ENCODE measurements around the gene ARID5A. TPM values are rescaled to one million over a fixed set of nuclear protein-coding genes. Genes with fewer than 3 reads are reported as not detected.

ARID5A gene
- total RNA-seq, 4 donors from 2014 or later = 40.0 to 98.5 (median 53.9) TPM

- H3K9me3 ChIP-seq = no peaks in the 10 kb centered on the region
Measured at GRCh38 chr2:96526615-96527285, 9.8 kb upstream of the ARID5A start.

GRCh38 chr2:96527286-96528005, 9.1 kb upstream of the ARID5A start:
- peaks cover 6 to 61% (median 23%) of the 10 kb centered on the region in 3 donors for H3K4me1 ChIP-seq
- no peak for ATAC-seq
- no peak for TF ChIP-seq EP300 (IDR thresholded peaks at IDR 0.05)
- TF ChIP-seq POLR2AphosphoS5 (IDR thresholded peaks at IDR 0.05) = peak; percentile 1
- peak in 3 of 4 experiments; percentile 5 to 68 (median 20) for TF ChIP-seq CTCF (IDR thresholded peaks at IDR 0.05)
- no peak for TF ChIP-seq POLR2A (IDR thresholded peaks at IDR 0.05)

More at GRCh38 chr2:96526615-96527285, 9.8 kb upstream of the ARID5A start:
- Histone ChIP-seq H3K4me1 (peaks cover 5 to 54% (median 18%) of the 10 kb centered on the region in 3 donors), H3K27ac (peak overlapping the region in 3 of 4 donors; percentile 95 to 100 (median 100)), H3K4me3 (peak overlapping the region; percentile 60 to 71), H3K36me3 (no peaks in the 10 kb centered on the region), H3K27me3 (no peaks in the 10 kb centered on the region)
- WGBS, 2 donors (ENCODE audit: low coverage in 1 of 2) = 71 to 92% methylated on average over 10 to 15 of the region's 29 CpGs
- no peak for ATAC-seq
- TF ChIP-seq CTCF (IDR thresholded peaks at IDR 0.05) = no peak
- TF ChIP-seq POLR2A (IDR thresholded peaks at IDR 0.05) = no peak
- TF ChIP-seq POLR2AphosphoS5 (IDR thresholded peaks at IDR 0.05) = no peak
- no peak for TF ChIP-seq EP300 (IDR thresholded peaks at IDR 0.05)

GRCh38 chr2:96528006-96528699, 8.4 kb upstream of the ARID5A start:
- Histone ChIP-seq H3K4me1 (peaks cover 10 to 68% (median 30%) of the 10 kb centered on the region in 3 donors), H3K9me3 (no peaks in the 10 kb centered on the region), H3K4me3 (peak overlapping the region; percentile 60 to 71), H3K27ac (peak overlapping the region; percentile 62 to 100 (median 98)), H3K27me3 (no peaks in the 10 kb centered on the region), H3K36me3 (no peaks in the 10 kb centered on the region)
- TF ChIP-seq CTCF (IDR thresholded peaks at IDR 0.05) (no peak), POLR2AphosphoS5 (IDR thresholded peaks at IDR 0.05) (peak; percentile 90)
- WGBS, 2 donors (ENCODE audit: low coverage in 1 of 2) = 0 to 4% methylated on average over 3 to 4 of the region's 14 CpGs
- ATAC-seq = peak; percentile 13

More at GRCh38 chr2:96527286-96528005, 9.1 kb upstream of the ARID5A start:
- WGBS, 2 donors (ENCODE audit: low coverage in 1 of 2) = 0% methylated on average over 1 to 7 of the region's 51 CpGs
- Histone ChIP-seq H3K9me3 (no peaks in the 10 kb centered on the region), H3K27me3 (no peaks in the 10 kb centered on the region), H3K36me3 (no peaks in the 10 kb centered on the region), H3K27ac (peak overlapping the region; percentile 62 to 100 (median 98)), H3K4me3 (peak overlapping the region; percentile 60 to 71)

- peaks cover 10 to 75% (median 34%) of the 10 kb centered on the region in 3 donors for H3K4me1 ChIP-seq
Measured at GRCh38 chr2:96528700-96529375, 7.7 kb upstream of the ARID5A start.

More at GRCh38 chr2:96528700-96529375, 7.7 kb upstream of the ARID5A start:
- Histone ChIP-seq H3K27ac (peak overlapping the region; percentile 62 to 100 (median 98)), H3K27me3 (no peaks in the 10 kb centered on the region), H3K9me3 (no peaks in the 10 kb centered on the region), H3K36me3 (no peaks in the 10 kb centered on the region), H3K4me3 (peak overlapping the region in 1 of 2 donors; percentile 71)
- TF ChIP-seq EP300 (IDR thresholded peaks at IDR 0.05) (no peak), POLR2AphosphoS5 (IDR thresholded peaks at IDR 0.05) (no peak), CTCF (IDR thresholded peaks at IDR 0.05) (no peak), POLR2A (IDR thresholded peaks at IDR 0.05) (no peak)
- ATAC-seq = no peak
- WGBS, 2 donors (ENCODE audit: low coverage in 1 of 2) = 94 to 100% methylated on average over 1 to 5 of the region's 8 CpGs
